Stomach (tissue), 9 donors: ENCODE results near the gene GBP6. TPM values are rescaled to one million over a fixed set of nuclear protein-coding genes. Genes with fewer than 3 reads are reported as not detected.
A peak's percentile ranks its signal among the peaks of the same experiment; 100 is the strongest.
"Not testable (repeated sequence)": the region's sequence is repeated elsewhere in the genome, so short reads cannot be mapped to it uniquely, and the experiment has no call there.

Source experiments
- DNase-seq, 2 donors: peaks; one replicate each; pipeline versions ENCODE4 v3.0.0 to v3.0.0-alpha.2; 2013 to 2019
- H3K27ac ChIP-seq, 5 donors: fragments of 200-600 bp in 4 of 5; sonication (generic) in 4 of 5; one replicate each; pipeline ENCODE4 v1.5.1; 2013 to 2019; ENCODE audit warnings: mild to moderate bottlenecking in 1 of 5, moderate library complexity in 1 of 5
- H3K27me3 ChIP-seq, 3 donors: fragments of 200-600 bp; sonication (generic); one replicate each; pipeline ENCODE4 v1.5.1; 2017 to 2019; ENCODE audit warnings: mixed run types in 1 of 3
- H3K36me3 ChIP-seq, 4 donors: fragments of 200-600 bp; sonication (generic); 1 replicate in 3 of 4; 2 replicates in 1 of 4; pipeline ENCODE4 v1.5.1; 2016 to 2019
- H3K4me1 ChIP-seq, 4 donors: fragments of 200-600 bp; sonication (generic); one replicate each; pipeline ENCODE4 v1.5.1; 2016 to 2019
- H3K4me3 ChIP-seq, 4 donors: fragments of 200-600 bp; sonication (generic) in 3 of 4; one replicate each; pipeline ENCODE4 v1.5.1; 2016 to 2019; ENCODE audit warnings: mild to moderate bottlenecking in 1 of 4
- H3K9me3 ChIP-seq, 4 donors: fragments of 200-600 bp; sonication (generic); one replicate each; pipeline ENCODE4 v1.5.1; 2016 to 2019
- EP300 ChIP-seq: sonication (generic); formaldehyde crosslinking; IDR thresholded peaks from one replicate; pipeline ENCODE4 v1.6.1; 2017; ENCODE audit warnings: antibody characterized with exemption
- POLR2A ChIP-seq, 4 donors: fragments of 450-650 bp; IDR thresholded peaks; one replicate each; pipeline ENCODE4 v1.6.1; 2016; ENCODE audit warnings: antibody characterized with exemption in 4 of 4, control low read depth in 2 of 4, mild to moderate bottlenecking in 1 of 4, moderate library complexity in 1 of 4
- POLR2AphosphoS5 ChIP-seq, 3 donors: sonication (generic); formaldehyde crosslinking; IDR thresholded peaks; one replicate each; pipeline ENCODE4 v1.6.1; 2016; ENCODE audit warnings: antibody characterized with exemption in 3 of 3
- WGBS, 5 donors: extraction: QIAGEN DNeasy Blood & Tissue Kit in 3 of 5; methylation state at CpG; one replicate each; pipeline versions ENCODE4 v1.1.5 to v1.1.7; 2013 to 2018; 5-methylcytosine and 5-hydroxymethylcytosine counted together
- intact Hi-C: fragments of 100-400 bp; cut with DNase I; formaldehyde crosslinking; loops from one replicate; pipeline ENCODE4 v1.15.1; 2023; ENCODE audit warnings: low total_unique reads
- polyA plus RNA-seq, 3 donors: library from polyadenylated mRNA; stranded (reverse); fragments of 200-250 nt; gene quantifications; one replicate each; pipeline ENCODE4 v1.2.3, GENCODE V29; 2013
- total RNA-seq, 5 donors: library from RNA; depleted of rRNA; stranded (reverse); fragments of >200 nt; gene quantifications; one replicate each; pipeline versions ENCODE4 v1.1.0 to v1.2.3, GENCODE V29; 2014 to 2016
- TF ChIP-seq, protein P1 (sequence below), 7 experiments: fragments of 450-650 bp in 4 of 7; fragments of 200-600 bp in 3 of 7; sonication (generic) in 3 of 7; IDR thresholded peaks; one replicate each; pipeline ENCODE4 v1.5.1; 2016 to 2019; ENCODE audit warnings: antibody characterized with exemption in 7 of 7, control low read depth in 2 of 7, mild to moderate bottlenecking in 1 of 7
- donor health status: healthy with polysubstance abuse.
- donor health status: Bipolar disorder and iron deficiency.
- donor health status: healthy.

GBP6 gene
- total and polyA plus RNA-seq, 8 donors: 0.46 to 50.8 (median 1.1) TPM; not detected in 5

DNA sequence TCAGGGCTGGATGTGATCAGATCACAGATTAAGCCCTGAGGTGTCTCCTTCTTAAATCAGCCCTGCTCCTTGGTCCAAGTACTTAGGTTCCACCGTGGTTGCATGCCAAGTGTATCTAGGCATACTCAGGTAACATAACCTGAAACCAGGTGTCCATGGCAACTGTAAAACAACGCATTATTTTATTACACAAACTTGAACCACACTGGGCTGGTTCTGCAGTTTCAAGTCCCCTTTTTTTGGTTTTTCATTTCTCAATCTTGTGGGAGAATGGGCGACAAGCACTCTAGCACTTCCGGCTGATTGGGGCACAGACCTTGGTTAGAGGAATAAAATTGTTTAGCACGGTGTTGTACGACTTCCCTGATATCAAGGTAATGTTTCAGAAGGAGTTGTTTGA, 65.2 kb downstream of the GBP6 start:
- intact Hi-C loops: no loop called here
- DNase-seq: peak in 1 of 2 donors; percentile 4
- Histone ChIP-seq H3K27me3 (no peaks in the 10 kb centered on the region), H3K36me3 (no peaks in the 10 kb centered on the region), H3K4me3 (no peak overlapping the region), H3K9me3 (no peaks in the 10 kb centered on the region), H3K4me1 (no peaks in the 10 kb centered on the region), H3K27ac (no peak overlapping the region)
- WGBS, 5 donors: 80 to 88% (median 85%) methylated on average over 6 of the region's 6 CpGs
- TF ChIP-seq, protein P1, sequence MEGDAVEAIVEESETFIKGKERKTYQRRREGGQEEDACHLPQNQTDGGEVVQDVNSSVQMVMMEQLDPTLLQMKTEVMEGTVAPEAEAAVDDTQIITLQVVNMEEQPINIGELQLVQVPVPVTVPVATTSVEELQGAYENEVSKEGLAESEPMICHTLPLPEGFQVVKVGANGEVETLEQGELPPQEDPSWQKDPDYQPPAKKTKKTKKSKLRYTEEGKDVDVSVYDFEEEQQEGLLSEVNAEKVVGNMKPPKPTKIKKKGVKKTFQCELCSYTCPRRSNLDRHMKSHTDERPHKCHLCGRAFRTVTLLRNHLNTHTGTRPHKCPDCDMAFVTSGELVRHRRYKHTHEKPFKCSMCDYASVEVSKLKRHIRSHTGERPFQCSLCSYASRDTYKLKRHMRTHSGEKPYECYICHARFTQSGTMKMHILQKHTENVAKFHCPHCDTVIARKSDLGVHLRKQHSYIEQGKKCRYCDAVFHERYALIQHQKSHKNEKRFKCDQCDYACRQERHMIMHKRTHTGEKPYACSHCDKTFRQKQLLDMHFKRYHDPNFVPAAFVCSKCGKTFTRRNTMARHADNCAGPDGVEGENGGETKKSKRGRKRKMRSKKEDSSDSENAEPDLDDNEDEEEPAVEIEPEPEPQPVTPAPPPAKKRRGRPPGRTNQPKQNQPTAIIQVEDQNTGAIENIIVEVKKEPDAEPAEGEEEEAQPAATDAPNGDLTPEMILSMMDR (IDR thresholded peaks at IDR 0.05): no peak

DNA sequence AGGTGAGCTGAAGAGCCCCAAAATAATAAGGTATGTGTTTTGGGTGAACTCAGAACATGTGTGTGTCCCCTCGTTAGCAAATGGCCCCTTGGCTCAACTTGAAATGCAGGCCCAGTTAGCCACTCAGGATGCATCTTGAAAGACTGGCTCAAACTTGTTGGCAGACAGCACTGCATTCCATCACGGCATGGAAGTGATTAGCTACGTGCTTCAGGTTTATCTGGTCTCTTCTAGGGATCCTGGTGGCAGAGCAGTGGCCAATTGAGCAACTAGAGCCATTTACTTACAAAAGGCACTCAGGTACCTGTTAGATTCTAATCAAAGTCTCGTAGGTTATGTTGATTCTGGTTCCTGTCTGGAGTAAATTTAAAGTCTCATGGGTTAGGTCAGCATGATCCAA, 65.8 kb downstream of the GBP6 start:
- H3K9me3 ChIP-seq, H3K27ac ChIP-seq, intact Hi-C loops, H3K36me3 ChIP-seq, H3K4me1 ChIP-seq, H3K4me3 ChIP-seq, DNase-seq, H3K27me3 ChIP-seq: not testable (repeated sequence)
- WGBS, 5 donors: 64 to 93% (median 86%) methylated on average over 1 to 2 of the region's 4 CpGs

DNA sequence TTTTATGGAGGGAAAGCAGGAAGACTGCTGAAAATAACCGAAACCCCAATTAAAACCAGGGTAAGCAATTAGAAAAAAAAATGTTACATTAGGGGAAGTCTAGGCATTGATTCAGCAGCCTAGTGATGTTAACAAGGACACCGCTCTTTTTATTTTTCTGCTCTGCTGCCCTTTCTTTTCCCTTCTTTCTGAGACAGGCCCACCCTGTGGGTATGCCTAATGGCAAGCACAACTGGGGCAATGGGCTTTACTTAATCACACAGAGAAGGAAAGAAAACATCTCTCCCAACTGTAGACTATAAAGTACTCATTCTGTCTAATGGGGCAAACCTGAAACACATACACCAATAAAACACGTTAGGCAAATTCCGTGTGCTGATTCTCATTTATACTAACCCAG, 69.6 kb downstream of the GBP6 start:
- H3K4me1 ChIP-seq: no peaks in the 10 kb centered on the region
- intact Hi-C loops: no loop called here
- no peak for DNase-seq
- no peak overlapping the region for H3K4me3 ChIP-seq
- H3K27me3 ChIP-seq: no peaks in the 10 kb centered on the region
- 67 to 95% (median 92%) methylated on average over 4 of the region's 4 CpGs for WGBS, 5 donors
- H3K9me3 ChIP-seq: peaks cover 0 to 17% (median 16%) of the 10 kb centered on the region in 4 donors
- TF ChIP-seq POLR2A (IDR thresholded peaks at IDR 0.05) (no peak), EP300 (no peak), POLR2AphosphoS5 (IDR thresholded peaks at IDR 0.05) (no peak)
- TF ChIP-seq, protein P1 (IDR thresholded peaks at IDR 0.05): no peak
- no peak overlapping the region for H3K27ac ChIP-seq
- no peaks in the 10 kb centered on the region for H3K36me3 ChIP-seq

DNA sequence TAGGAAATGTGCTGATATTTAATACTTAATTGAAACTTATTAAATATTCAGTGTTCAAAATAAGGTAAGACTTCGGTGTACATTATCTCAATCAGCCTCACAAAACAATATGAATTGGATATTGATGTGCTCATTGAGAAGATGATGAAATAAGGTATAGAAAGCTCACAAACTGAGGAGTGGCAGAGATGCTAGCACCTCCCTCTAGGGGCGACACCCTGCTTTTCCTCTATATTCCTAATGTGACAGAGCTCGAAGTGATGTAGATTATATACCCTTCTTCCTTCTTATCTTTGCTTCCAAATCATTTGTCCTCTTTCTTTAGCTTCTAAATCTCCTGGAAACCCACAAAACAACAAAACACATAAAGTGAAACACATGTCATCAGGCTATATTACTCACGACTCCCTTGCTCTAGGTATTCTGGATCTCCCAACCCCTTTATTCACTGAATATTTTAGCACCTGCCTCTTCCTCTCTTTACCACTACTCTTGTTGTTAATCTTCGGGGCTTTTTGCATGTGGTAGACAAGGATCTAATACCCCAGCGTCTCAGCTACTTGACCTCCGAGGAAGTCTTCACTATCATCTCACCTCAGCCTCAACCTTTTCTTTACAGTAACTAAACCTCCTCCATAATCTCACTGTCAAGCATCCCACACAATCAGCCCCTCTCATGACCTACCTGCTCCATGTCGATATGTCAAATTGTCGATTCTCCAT, 70.4 kb downstream of the GBP6 start:
- peaks cover 5 to 25% (median 24%) of the 10 kb centered on the region in 4 donors for H3K9me3 ChIP-seq
- DNase-seq, H3K4me1 ChIP-seq, H3K4me3 ChIP-seq, H3K36me3 ChIP-seq, H3K27ac ChIP-seq, intact Hi-C loops, H3K27me3 ChIP-seq: not testable (repeated sequence)
- 79 to 84% (median 79%) methylated on average over 9 of the region's 9 CpGs for WGBS, 5 donors

Other genes with a start within 250 kb of the GBP6 start
- gene GBP2, start 237.9 kb upstream of the GBP6 start, total RNA-seq: 10 to 100 TPM; 21.0 to 74.2 (median 60.3) TPM
- gene GBP2, start 237.9 kb upstream of the GBP6 start, polyA plus RNA-seq: 100 to 1,000 TPM in 1 of 3 donors, 10 to 100 TPM in 2; 37.9 to 119 (median 66.0) TPM
- gene GBP7, start 188.1 kb upstream of the GBP6 start, total RNA-seq: not detected
- gene GBP7, start 188.1 kb upstream of the GBP6 start, polyA plus RNA-seq: not detected
- 10 to 100 TPM in 1 of 5 donors, 1 to 10 TPM in 4; 1.8 to 10.5 (median 7.2) TPM for gene GBP4, start 165.1 kb upstream of the GBP6 start, total RNA-seq
- 10 to 100 TPM in 2 of 3 donors, 1 to 10 TPM in 1; 4.7 to 17.1 (median 13.3) TPM for gene GBP4, start 165.1 kb upstream of the GBP6 start, polyA plus RNA-seq
- gene GBP5, start 91.2 kb upstream of the GBP6 start, total RNA-seq: 10 to 100 TPM in 2 of 5 donors, 1 to 10 TPM in 1, not detected in 2; 1.3 to 28.6 (median 13.5) TPM
- 1 to 10 TPM in 2 of 3 donors, under 1 TPM in 1; 0.75 to 3.7 (median 1.1) TPM for gene GBP5, start 91.2 kb upstream of the GBP6 start, polyA plus RNA-seq
- 10 to 100 TPM in 4 of 5 donors, 1 to 10 TPM in 1; 1.2 to 27.4 (median 15.2) TPM for gene LRRC8B, start 160.8 kb downstream of the GBP6 start, total RNA-seq
- 1 to 10 TPM; 1.4 to 1.8 (median 1.6) TPM for gene LRRC8B, start 160.8 kb downstream of the GBP6 start, polyA plus RNA-seq